GM18520 (cell line): ENCODE data around the gene PACSIN1.

Experiments used
- ATAC-seq: cut with Tn5 transposase; IDR thresholded peaks from one replicate; pipeline ENCODE4 v1.9.1; 2021; ENCODE audit not compliant: unreplicated experiment

The PACSIN1 gene, protein sequence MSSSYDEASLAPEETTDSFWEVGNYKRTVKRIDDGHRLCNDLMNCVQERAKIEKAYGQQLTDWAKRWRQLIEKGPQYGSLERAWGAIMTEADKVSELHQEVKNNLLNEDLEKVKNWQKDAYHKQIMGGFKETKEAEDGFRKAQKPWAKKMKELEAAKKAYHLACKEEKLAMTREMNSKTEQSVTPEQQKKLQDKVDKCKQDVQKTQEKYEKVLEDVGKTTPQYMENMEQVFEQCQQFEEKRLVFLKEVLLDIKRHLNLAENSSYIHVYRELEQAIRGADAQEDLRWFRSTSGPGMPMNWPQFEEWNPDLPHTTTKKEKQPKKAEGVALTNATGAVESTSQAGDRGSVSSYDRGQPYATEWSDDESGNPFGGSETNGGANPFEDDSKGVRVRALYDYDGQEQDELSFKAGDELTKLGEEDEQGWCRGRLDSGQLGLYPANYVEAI

DNA sequence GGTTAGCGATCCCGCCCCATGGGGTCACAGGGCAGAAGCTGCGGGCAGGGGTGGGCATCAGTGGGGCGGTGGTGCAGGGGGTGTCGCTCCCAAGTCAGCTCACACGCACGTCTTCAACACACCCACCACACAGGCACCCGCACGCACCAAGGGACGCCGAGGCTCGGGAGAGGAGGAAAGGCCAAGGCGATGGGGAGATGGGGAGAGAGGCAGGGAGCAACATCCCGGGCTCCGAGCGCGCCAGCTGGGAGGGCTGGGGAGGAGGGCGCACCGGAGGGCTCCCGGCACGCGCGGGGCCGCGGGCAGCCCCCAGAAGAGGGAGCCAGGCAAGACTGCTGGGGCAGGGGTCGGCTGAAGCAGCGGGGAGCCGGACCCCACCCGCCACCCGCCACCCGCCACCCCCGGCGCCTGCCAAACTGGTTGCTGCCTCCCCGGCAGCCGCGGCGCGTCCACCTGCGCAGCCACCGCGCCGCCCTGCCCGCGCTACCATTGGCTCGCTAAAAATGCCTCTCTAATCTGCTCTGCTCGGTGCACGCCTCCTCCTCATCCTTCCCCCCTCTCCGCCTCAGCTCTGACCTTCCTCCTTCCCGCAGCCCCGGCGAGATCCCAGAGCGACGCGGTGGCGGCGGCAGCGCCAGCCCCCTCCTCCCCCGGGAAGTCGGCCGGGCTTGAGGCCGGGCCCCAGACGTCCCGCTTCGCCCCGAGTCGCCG, at the start of gene PACSIN1:
PACSIN1 (plus strand) TSS at position 546 of the 711 bp plus-strand sequence. CDS start 60,230 bp downstream, outside the sequence.
- no peak for ATAC-seq

DNA sequence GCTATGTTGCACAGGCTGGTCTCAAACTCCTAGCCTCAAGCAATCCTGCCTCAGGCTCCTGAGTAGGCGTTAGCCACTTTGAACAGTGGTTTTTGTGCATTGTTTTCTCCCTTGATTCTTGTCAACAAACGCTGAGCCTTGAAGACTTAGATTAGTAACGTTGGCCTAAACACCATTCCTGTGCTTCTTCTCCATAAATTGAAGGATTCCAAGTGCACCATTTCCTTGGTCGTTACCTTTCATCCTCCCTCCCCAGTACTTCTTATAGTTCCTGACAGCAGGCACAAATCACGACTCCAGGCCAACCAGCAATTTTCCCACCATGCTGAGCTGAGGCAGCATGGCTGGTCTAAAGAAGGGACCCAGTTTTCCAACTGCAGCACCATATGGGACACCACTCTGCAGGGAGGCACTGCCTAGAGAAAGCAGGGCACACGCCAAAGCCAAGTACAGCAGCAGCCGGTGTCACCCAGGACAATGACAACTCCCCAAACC, 49.0 kb upstream of the PACSIN1 start:
- no peak for ATAC-seq

DNA sequence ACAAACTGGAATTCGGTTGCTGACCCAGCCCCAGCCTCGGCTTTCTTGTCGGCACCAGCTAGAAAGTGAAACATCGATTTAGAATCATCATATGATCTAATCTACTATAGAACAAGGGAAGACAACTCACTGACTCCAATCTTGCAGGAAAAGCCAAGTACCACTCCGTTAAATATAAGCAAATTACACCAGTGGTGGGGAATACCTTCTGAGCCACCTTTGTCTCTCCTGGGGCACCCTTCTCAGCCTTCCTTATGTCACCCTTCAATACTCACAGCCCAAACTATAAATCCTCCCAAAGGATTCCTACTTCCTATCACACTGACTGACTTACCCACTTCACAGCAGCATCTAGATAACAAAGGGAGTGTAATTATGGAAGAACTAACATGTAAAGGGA, 47.5 kb upstream of the PACSIN1 start:
- ATAC-seq: no peak

DNA sequence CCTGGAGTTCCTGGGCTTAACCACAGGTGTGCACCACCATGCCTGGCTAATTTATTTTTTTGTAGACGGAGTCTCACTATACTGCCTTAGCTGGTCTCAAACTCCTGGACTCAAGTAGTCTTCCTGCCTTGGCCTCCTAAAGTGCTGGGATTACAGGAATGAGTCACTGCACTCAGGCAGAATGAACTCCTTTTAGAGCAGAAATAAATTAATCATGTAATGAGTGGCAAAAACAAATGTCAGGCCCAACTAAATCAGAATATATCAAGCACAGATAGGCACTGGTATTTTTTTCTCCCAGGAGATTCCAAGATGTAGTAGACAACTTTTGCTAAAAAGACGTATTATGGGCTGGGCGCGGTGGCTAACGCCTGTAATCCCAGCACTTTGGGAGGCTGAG, 42.6 kb upstream of the PACSIN1 start:
- no peak for ATAC-seq

DNA sequence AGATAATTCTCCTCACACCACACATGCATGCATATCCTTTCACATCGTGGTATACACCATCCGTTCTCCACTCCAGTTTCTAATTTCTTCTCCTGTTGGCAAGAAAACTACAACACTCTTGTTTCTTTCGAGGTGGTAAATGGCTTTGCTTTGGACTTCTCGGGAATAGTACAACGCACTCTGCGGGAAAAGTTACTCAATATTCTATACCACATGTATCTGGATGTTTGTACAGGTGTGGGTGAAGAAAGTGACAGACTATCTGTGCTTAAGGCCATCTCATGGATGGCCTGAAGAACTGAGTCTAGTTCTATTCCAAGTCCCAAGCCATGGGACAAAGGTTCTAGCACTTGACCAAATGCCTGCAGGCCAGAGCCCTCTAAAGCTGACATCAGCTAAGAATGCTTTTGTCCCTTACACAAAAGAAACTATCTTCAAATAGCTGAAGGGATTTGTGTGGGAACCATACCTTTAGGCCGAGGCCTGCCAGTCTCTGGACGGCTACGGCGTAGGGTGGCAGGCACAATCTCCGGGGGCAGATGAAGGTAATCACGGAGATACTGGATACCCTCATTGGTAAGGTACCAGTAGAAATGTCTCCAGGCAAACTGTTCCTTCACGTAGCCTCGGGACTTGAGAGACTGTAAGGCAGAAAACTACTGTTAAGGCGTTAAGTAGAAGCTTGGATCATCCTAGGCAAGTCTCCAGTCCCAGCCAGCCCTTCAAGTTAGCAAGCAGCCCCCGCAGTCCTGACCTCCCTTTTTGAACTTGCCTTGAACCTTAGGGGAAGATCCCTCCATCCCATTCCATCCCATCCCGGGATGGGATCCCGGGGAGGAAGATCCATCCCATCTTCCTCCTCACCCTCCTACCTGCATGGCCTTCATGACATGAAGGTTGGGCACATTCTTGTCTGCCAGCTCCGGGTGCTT, 41.4 kb upstream of the PACSIN1 start:
- no peak for ATAC-seq

DNA sequence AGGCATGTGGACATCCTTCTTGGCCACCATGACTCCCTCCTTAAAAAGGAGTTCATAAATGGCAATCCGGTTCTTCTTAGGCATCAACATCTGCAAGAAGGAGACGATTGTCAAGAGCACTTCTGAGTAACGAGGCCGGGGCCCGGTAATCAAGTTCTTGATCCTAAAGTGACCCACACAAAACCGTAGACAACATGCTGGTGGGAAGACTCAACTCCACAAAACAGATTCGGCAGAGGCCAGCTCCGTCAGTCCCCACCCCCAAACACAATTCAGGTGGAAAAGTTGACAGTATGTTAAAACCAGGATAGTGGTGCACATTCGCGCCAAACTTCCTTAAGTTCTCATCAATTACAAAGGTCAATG, 40.8 kb upstream of the PACSIN1 start:
- ATAC-seq: no peak

DNA sequence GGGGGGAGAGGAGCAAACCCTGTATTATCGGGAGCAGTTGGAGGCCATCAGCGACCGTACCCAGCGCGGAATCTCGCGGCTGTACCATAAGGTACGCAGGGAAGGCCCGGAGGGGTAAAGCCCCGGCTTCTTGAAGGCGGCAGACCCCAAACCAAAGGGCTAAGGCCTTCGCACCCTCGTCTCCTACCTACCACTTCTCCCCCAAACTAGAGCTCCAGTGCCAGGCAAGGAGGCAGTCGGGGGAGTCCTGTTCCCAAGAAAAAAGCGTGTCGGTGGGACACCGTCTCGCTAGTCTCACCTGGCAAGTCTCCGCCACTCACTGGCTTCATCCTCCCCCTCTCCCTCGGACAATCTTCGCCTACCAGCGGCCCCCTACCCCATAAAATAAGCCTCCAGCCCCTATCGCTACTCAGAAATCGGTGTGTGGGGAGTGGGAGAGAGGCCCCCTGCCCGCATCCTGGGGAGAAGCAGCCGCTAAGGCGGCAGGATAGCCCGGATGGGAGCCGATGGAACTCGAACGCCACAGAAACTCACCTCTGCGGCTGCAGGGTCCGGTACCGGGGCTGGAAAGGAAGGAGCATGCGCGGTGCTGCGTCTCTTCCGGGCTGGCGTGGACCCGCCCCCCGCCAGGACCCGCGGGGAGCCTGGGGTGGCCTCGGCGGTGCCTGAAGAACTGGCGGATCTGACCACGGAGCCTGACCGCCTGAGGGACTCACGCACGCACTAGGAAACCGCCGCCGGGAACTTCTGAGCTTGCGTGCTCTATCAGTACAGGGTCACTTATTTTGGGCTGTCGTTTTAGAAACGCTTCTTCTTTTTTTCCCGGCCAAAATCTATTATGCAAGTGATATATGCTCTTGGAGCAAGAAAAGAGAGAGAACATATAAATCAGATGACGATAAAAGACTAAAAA, 40.1 kb upstream of the PACSIN1 start, which contains the start of gene RPS10:
RPS10 (minus strand) TSS at position 572 of the 913 bp plus-strand sequence. CDS start 848 bp downstream, outside the sequence.
- ATAC-seq: peak; percentile 83

DNA sequence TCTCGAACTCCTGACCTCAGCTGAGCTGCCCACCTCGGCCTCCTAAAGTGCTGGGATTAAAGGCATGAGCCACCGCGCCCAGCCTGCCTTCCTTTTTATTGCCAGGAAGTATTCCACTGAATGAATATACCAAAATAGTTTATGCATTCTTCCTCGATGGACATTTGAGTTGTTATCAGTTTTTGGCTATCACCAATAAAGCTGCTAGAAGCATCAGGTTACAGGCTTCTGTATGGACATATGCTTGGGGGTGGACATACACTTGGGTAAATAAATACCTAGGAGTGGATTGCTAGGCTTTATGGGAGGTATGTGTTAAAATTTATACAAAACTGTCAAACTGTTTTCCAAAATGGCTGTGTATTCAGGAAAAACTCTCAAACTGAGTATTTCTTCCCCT, 30.0 kb upstream of the PACSIN1 start:
- no peak for ATAC-seq

DNA sequence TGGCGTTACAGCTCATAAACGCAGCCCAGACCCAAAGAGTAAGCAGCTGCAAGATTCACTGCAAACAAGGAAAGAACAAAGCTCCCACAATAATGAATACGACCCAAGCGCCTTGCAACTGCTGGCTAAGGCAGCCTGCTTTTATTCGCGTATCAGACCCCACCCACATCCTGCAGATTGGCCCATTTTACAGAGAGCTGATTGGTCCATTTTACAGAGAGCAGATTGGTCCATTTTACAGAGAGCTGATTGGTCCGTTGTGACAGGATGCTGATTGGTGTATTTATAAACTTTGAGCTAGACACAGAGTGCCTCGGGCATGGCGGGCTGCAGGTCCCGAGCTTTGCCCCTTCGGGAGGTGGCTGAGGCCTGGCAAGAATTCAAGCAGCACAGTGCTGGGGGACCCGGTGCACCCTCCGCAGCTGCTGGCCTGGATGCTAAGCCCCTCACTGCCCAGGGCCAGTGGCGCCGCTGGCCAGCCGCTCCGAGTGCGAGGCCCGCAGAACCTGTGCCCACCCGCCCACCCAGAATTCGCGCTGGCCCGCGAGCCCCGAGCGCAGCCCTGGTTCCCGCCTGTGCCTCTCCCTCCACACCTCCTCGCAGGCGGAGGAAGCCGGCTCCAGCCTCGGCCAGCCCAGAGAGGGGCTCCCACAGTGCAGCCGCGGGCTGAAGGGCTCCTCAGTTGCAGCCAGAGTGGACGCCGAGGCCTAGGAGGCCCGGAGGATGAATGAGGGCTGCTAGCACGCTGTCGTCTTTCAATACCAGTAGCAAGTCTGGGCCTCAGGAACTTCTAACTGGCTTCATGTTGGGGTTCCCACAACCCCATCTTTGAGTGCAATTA, 28.9 kb upstream of the PACSIN1 start:
- no peak for ATAC-seq

DNA sequence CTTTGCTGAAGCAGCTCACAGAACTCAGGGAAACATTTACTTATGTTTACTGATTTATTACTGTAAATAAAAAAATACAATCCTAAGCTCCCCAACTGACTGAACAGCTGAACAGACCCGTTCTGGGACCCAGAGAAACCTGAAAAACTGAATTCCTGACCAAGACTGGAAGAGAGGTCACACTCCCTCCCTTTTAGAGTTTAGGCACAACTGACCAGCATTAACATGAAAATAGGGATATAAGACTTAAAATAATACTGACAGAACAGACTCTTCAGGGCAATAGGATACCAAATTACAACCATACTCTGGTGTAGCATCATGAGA, 28.3 kb upstream of the PACSIN1 start:
- ATAC-seq: no peak

DNA sequence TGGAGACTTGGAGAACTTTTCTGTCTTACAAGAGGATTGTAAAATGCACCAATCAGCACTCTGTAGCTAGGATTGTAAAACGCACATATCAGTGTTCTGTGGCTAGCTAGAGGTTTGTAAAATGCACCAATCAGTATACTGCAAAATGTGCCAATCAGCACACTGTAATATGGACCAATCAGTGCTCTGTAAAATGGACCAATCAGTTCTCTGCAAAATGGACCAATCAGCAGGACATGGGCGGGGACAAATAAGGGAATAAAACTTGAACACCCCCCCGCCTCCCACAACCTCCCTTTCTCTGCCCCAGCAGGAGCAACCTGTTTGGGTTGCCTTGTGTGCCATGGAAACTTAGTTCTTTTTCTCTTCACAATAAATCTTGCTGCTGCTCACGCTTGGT, 27.2 kb upstream of the PACSIN1 start:
- no peak for ATAC-seq

DNA sequence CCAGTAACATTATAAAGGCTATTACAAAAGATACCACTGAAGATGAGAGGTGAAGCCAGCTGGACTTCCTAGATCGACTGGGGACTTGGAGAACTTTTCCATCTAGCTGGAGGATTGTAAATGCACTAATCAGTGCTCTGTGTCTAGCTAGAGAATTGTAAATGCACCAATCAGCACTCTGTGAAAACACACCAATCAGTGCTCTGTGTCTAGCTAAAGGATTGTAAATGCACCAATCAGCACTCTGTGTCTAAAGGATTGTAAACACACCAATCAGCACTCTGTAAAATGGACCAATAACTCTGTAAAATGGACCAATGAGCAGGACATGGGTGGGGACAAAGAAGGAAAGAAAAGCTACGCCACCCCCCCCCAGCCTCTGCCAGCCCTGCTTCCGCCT, 26.4 kb upstream of the PACSIN1 start:
- ATAC-seq: no peak

DNA sequence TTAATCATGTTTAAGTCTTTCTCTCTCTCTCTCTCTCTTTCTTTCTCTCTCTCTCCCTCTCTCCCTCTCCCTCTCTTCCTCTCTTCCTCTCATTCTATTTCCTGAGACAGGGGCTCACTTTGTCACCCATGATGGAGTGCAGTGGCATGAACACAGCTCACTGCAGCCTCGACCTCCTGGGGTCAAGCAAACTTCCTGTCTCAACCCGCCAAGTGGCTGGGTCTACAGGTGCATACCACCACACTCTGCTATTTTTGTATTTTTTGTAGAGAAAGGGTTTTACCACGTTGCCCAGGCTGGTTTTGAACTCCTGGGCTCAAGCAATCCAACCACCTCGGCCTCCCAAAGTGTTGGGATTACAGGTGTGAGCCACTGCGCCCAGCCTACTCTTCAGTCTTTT, 24.4 kb upstream of the PACSIN1 start:
- ATAC-seq: no peak

DNA sequence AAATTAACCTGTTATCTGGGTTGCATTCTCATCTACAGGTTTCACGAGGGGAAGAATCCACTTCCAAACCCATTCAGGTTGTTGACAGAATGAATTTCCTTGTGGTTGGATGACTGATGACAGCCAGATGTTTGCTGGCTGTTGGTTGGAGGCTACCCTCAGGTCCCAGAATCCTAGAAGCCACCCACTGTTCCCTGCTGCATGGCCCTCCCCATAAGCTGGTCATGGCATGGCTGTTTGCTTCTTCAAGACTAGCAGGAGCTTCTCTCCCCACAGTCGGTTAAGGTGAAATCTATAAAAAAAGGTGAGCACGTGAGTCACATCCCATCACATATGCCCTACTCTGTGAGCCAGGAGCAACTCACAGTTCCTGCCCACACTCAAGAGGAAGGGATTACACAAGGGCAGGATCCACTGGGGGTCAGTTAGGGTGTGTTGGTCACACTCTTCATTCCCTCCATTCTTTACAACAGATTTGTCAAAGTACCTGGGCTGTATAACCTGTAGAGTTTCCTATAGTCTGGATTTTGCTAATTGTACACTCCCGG, 20.5 kb upstream of the PACSIN1 start:
- no peak for ATAC-seq

DNA sequence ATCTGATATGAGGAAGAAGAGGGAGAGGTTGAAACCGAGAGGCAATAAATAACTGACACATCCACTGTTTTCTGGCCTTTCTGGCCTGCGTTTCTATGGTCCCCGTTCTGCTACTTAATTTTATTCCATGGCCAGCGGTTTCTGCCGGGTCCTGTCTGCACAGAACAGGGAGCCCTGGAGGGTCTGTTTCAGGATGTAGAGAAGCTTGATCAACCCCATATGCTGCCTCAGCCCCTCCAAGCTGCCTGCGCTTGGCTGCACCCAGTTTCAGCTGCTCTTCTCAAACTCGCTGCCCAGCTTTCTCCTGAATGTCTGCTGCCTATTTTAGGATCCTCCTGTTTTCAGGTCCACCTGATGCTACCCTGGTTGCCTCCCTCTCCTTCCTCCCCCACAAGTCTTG, 18.5 kb upstream of the PACSIN1 start:
- no peak for ATAC-seq

DNA sequence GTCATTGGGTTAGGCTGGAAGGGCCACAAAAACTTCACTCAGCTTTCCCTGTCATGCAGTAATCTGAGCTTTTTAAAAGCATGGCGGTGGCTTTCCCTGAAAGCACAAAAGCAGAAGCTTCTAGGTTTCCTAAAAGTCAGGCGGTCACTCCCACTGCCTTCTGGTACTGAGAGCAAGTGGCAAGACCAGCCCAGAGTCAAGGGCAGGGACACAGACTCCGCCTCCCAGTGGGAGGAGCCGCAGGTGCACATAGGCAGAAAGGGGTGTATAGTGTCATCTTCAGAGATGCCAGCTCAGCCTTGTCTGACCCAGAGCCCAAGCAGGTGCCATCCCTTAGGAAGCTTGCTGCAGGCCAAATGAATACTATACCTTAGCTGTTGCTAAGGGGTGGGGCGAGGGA, 18.0 kb upstream of the PACSIN1 start:
- no peak for ATAC-seq

DNA sequence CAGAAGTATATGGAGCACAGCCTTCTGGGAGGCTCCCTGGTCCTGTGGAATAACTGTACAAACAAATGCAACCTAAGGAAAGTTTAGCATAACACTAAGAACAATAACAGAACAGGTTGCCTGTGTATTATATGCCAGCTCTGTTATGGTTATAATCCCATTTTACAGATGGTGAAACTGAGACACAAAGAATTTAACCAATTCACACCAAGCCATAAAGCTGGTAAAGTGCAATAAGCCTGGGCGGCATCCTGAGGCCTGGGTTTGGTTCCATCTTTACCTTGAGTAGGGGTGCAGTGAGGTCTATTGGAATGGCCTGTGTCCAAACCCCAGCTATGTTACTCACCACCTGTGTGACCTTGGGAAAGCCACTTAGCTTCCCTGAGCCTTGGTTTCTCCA, 14.7 kb upstream of the PACSIN1 start:
- ATAC-seq: no peak

DNA sequence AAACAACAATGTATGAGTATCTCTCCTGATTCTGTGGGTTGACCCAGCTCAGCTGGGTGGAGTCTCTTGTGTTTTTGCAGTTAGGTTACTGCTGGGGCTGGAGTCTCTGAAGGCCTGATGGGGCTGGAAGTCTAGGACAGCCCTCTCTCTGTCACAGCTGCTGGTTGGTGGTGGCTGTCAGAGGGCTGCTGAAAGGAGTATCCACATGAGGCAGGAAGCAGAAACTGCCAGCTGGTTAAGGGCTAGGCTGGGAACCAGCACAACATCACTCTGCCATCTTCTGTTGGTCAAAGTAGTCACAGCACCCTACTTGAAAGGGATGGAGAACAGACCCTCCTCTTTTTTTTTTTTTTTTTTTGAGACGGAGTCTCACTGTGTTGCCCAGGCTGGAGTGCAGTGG, 10.0 kb upstream of the PACSIN1 start:
- no peak for ATAC-seq

DNA sequence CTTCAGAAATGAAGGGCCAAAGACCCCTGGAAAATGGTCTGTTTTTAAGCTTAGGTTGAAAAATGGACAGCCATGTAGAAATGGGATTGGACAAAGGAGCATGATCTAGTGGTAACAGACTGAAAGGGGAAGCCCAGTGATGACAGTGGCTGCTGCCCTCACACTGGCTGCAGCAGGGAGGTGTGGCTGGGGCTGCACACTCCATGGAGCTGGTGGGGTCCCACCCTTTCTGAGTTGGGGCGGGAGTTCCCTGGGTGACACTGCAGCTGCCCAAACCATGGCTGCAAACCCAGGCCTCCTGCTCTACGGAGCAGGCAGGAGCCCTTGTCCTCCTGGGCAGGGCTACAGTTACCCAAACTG, 8.5 kb upstream of the PACSIN1 start:
- ATAC-seq: no peak
